ENCODE measurements around the gene CRAMP1. TPM values are rescaled to one million over a fixed set of nuclear protein-coding genes. Genes with fewer than 3 reads are reported as not detected.

The CRAMP1 gene
- total RNA-seq, 4 donors from 2014 or later, result 5.2 to 9.9 (median 8.0) TPM

DNA sequence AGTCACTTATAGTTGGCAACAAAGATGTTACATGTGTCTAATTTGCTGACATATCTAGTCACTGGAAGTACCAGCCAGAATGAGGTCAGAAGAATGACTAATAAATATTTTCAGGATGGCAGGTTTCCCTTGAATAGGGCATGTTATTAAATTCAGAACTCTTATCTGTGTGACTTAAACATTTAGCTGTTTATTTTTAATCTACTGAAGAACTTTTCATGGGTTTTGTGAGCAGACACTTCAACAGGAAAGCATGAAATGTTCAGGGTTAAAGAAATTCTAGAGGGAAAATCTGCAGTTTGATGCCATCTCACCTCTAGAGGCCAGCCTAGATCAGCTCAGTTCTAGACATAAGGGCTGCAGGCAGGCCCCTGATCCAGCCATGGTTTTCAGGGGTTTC lies 79.1 kb downstream of the CRAMP1 start:
- no peak overlapping the region for H3K4me3 ChIP-seq
- peaks cover 0 to 93% (median 37%) of the 10 kb centered on the region in 3 donors for H3K36me3 ChIP-seq
- no peak for TF ChIP-seq POLR2A (IDR thresholded peaks at IDR 0.05)
- TF ChIP-seq CTCF (IDR thresholded peaks at IDR 0.05), result no peak
- DNase-seq, result no peak
- H3K9me3 ChIP-seq, result no peaks in the 10 kb centered on the region
- intact Hi-C loops (cut with DNase I), result no loop called here
- H3K4me1 ChIP-seq, result peaks cover 0 to 64% (median 17%) of the 10 kb centered on the region in 3 donors
- H3K27ac ChIP-seq, result peak overlapping the region in 3 of 4 donors; percentile 40 to 64 (median 55)
- no peaks in the 10 kb centered on the region for H3K27me3 ChIP-seq

- no peaks in the 10 kb centered on the region for H3K27me3 ChIP-seq
- no peak for TF ChIP-seq POLR2A (IDR thresholded peaks at IDR 0.05)
- TF ChIP-seq CTCF (IDR thresholded peaks at IDR 0.05), result no peak
- no peak for DNase-seq
- intact Hi-C loops (cut with DNase I), result no loop called here
- peaks cover 0 to 57% (median 17%) of the 10 kb centered on the region in 3 donors for H3K4me1 ChIP-seq
- H3K36me3 ChIP-seq, result peaks cover 0 to 93% (median 34%) of the 10 kb centered on the region in 3 donors
- 27 to 67% methylated on average over 6 of the region's 21 CpGs for WGBS, 2 donors
- H3K27ac ChIP-seq, result peak overlapping the region; percentile 19 to 64 (median 48)
- no peak overlapping the region for H3K4me3 ChIP-seq
- H3K9me3 ChIP-seq, result no peaks in the 10 kb centered on the region
These were observed 79.8 kb downstream of the CRAMP1 start for GRCh38 chr16:1691956-1692355.

DNA sequence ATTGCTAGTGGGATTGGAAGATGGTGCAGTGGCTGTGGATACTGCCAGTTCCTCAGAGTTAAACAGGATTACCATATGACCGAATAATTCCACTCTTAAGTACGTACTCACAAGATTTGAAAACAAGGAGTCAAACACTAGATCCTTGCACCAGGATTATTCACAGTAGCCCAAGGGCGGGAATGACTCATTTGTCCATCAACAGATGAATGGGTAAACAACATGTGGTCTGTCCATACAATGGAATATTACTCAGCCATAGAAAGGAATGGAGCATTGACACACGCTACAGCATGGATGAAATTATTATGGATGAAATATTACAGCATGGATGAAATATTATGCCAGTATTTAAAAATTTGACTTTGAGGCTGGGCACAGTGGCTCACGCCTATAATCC lies 84.7 kb downstream of the CRAMP1 start:
- no peak for DNase-seq
- Histone ChIP-seq H3K4me1 (peaks cover 4 to 38% (median 16%) of the 10 kb centered on the region in 3 donors), H3K27me3 (no peaks in the 10 kb centered on the region), H3K4me3 (no peak overlapping the region), H3K9me3 (no peaks in the 10 kb centered on the region), H3K27ac (no peak overlapping the region), H3K36me3 (peaks cover 0 to 94% (median 38%) of the 10 kb centered on the region in 3 donors)
- intact Hi-C loops (cut with DNase I), result no loop called here
- TF ChIP-seq POLR2A (IDR thresholded peaks at IDR 0.05) (no peak), CTCF (IDR thresholded peaks at IDR 0.05) (no peak)
- WGBS, 2 donors, result 63 to 83% methylated on average over 5 of the region's 5 CpGs

GRCh38 chr16:1698680-1699079 lies 86.5 kb downstream of the CRAMP1 start:
- intact Hi-C loops (cut with DNase I), result no loop called here
- Histone ChIP-seq H3K4me3 (no peak overlapping the region), H3K27me3 (no peaks in the 10 kb centered on the region), H3K4me1 (peaks cover 4 to 48% (median 24%) of the 10 kb centered on the region in 3 donors), H3K36me3 (peaks cover 0 to 87% (median 22%) of the 10 kb centered on the region in 3 donors), H3K9me3 (no peaks in the 10 kb centered on the region), H3K27ac (no peak overlapping the region)
- no peak for DNase-seq
- TF ChIP-seq POLR2A (IDR thresholded peaks at IDR 0.05) (no peak), CTCF (IDR thresholded peaks at IDR 0.05) (no peak)
- 80% methylated on average over 1 of the region's 10 CpGs; no CpG with 5 or more reads in 1 of the 2 donors for WGBS, 2 donors

- 68 to 80% methylated on average over 3 of the region's 3 CpGs for WGBS, 2 donors
- TF ChIP-seq CTCF (IDR thresholded peaks at IDR 0.05), result no peak
- no peak for TF ChIP-seq POLR2A (IDR thresholded peaks at IDR 0.05)
- Histone ChIP-seq H3K27ac (peak overlapping the region; percentile 61 to 98 (median 70)), H3K4me3 (no peak overlapping the region), H3K4me1 (peaks cover 10 to 64% (median 40%) of the 10 kb centered on the region in 3 donors), H3K9me3 (no peaks in the 10 kb centered on the region), H3K36me3 (peaks cover 0 to 71% (median 16%) of the 10 kb centered on the region in 3 donors), H3K27me3 (no peaks in the 10 kb centered on the region)
- intact Hi-C loops (cut with DNase I), result no loop called here
- DNase-seq, result no peak
These were observed 88.1 kb downstream of the CRAMP1 start for GRCh38 chr16:1700246-1700645.
